Psoas muscle (tissue), 8 donors: ENCODE data around the gene CNIH4. TPM values are rescaled to one million over a fixed set of nuclear protein-coding genes. Genes with fewer than 3 reads are reported as not detected.
A peak's percentile ranks its signal among the peaks of the same experiment; 100 is the strongest.
"Not testable (repeated sequence)": the region's sequence is repeated elsewhere in the genome, so short reads cannot be mapped to it uniquely, and the experiment has no call there.

ENCODE experiments used
- ATAC-seq, 4 donors: fragments of 200-7000 bp; cut with Tn5 transposase; one replicate each; pipeline ENCODE4 v1.9.1; 2020; ENCODE audit warnings: moderate library complexity in 3 of 4, mild to moderate bottlenecking in 2 of 4
- DNase-seq, 2 donors: peaks; one replicate each; pipeline ENCODE4 v3.0.0-alpha.2; 2020
- H3K27ac ChIP-seq: fragments of 200-600 bp; one replicate; pipeline ENCODE4 v1.8.0; 2022
- H3K27me3 ChIP-seq, 3 donors: fragments of 200-600 bp in 1 of 3; one replicate each; pipeline versions ENCODE4 v1.6.1 to v1.8.0; 2013 to 2022; ENCODE audit warnings: low read length in 2 of 3, mild to moderate bottlenecking in 2 of 3, moderate library complexity in 1 of 3; ENCODE audit not compliant: insufficient read depth in 3 of 3
- H3K36me3 ChIP-seq, 2 donors: fragments of 200-600 bp in 1 of 2; one replicate each; pipeline versions ENCODE4 v1.6.1 to v1.8.0; 2013 to 2022; ENCODE audit warnings: low read depth in 1 of 2, mild to moderate bottlenecking in 1 of 2, moderate library complexity in 1 of 2; ENCODE audit not compliant: insufficient read depth in 1 of 2
- H3K4me1 ChIP-seq: fragments of 200-600 bp; one replicate; pipeline ENCODE4 v1.8.0; 2022
- H3K4me3 ChIP-seq: fragments of 200-600 bp; one replicate; pipeline ENCODE4 v1.8.0; 2022; ENCODE audit warnings: mild to moderate bottlenecking
- H3K9me3 ChIP-seq: fragments of 200-600 bp; one replicate; pipeline ENCODE4 v1.8.0; 2022
- WGBS, 3 donors: extraction: QIAGEN DNeasy Blood & Tissue Kit; methylation state at CpG; one replicate each; pipeline versions ENCODE4 v1.1.6 to v1.1.7; 2013; 5-methylcytosine and 5-hydroxymethylcytosine counted together
- intact Hi-C, 2 donors: fragments of 100-400 bp; cut with DNase I; formaldehyde crosslinking; loops; one replicate each; pipeline versions ENCODE4 v1.11.0 to v1.14.2; 2022
- polyA plus RNA-seq, 3 donors: library from polyadenylated mRNA; stranded (reverse); fragments of 200-250 nt; gene quantifications; one replicate each; pipeline ENCODE4 v1.2.3, GENCODE V29; 2013
- total RNA-seq, 4 donors: library from RNA; stranded (reverse); fragmentation: NEBNext Ultra II Directional in 2 of 4; extraction: Animal tissue kit (Norgen Biotek cat#: 25700) in 2 of 4; gene quantifications; one replicate each; pipeline versions ENCODE4 v1.2.1 to v1.2.4, GENCODE V29; 2021 to 2023
- TF ChIP-seq, protein P1 (sequence below): fragments of 200-600 bp; IDR thresholded peaks from one replicate; pipeline ENCODE4 v1.8.0; 2022; ENCODE audit warnings: antibody characterized with exemption
- donor health status: healthy with polysubstance abuse.
- donor health status: DM: no; HTN: no; CAD: no; lungs with moderate emphysema.
- donor health status: Bipolar disorder and iron deficiency.
- donor health status: healthy.
- donor health status: DM: yes; HTN: yes; CAD: no.
- donor health status: DM: no; HTN: no; CAD: no.
- donor health status: DM: no; HTN: no; CAD: no.
- donor health status: DM: yes; HTN: yes; CAD: no.

The CNIH4 gene
- total and polyA plus RNA-seq, 7 donors = 29.7 to 103 (median 38.4) TPM

GRCh38 chr1:224425279-224425884 is 68.7 kb downstream of the CNIH4 start:
- Histone ChIP-seq H3K36me3 (peaks cover 11 to 89% of the 10 kb centered on the region in 2 donors), H3K27me3 (no peaks in the 10 kb centered on the region), H3K27ac (no peak overlapping the region), H3K9me3 (no peaks in the 10 kb centered on the region), H3K4me3 (no peak overlapping the region), H3K4me1 (peaks cover 28% of the 10 kb centered on the region)
- intact Hi-C loops = loop anchor here in 1 of 2 donors (5.0 kb wide), 1 partner anchor 33 kb away; no protein-coding TSS in a partner anchor
- WGBS, 3 donors = 80 to 92% (median 90%) methylated on average over 6 of the region's 6 CpGs
- no peak for DNase-seq
- no peak for ATAC-seq
- TF ChIP-seq, protein P1, sequence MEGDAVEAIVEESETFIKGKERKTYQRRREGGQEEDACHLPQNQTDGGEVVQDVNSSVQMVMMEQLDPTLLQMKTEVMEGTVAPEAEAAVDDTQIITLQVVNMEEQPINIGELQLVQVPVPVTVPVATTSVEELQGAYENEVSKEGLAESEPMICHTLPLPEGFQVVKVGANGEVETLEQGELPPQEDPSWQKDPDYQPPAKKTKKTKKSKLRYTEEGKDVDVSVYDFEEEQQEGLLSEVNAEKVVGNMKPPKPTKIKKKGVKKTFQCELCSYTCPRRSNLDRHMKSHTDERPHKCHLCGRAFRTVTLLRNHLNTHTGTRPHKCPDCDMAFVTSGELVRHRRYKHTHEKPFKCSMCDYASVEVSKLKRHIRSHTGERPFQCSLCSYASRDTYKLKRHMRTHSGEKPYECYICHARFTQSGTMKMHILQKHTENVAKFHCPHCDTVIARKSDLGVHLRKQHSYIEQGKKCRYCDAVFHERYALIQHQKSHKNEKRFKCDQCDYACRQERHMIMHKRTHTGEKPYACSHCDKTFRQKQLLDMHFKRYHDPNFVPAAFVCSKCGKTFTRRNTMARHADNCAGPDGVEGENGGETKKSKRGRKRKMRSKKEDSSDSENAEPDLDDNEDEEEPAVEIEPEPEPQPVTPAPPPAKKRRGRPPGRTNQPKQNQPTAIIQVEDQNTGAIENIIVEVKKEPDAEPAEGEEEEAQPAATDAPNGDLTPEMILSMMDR = no peak

GRCh38 chr1:224426869-224427268 is 70.2 kb downstream of the CNIH4 start:
- peaks cover 5 to 87% of the 10 kb centered on the region in 2 donors for H3K36me3 ChIP-seq
- not testable (repeated sequence) for H3K27ac ChIP-seq, H3K4me3 ChIP-seq, H3K27me3 ChIP-seq, ATAC-seq, H3K9me3 ChIP-seq, DNase-seq
- 89 to 96% (median 94%) methylated on average over 8 of the region's 8 CpGs for WGBS, 3 donors
- peaks cover 43% of the 10 kb centered on the region for H3K4me1 ChIP-seq
- intact Hi-C loops = loop anchor here in 1 of 2 donors (1.0 to 5.0 kb wide), 2 partner anchors 15 to 35 kb away; no protein-coding TSS in a partner anchor

GRCh38 chr1:224427346-224427745 is 70.7 kb downstream of the CNIH4 start:
- H3K27ac ChIP-seq = no peak overlapping the region
- DNase-seq (no peak), ATAC-seq (no peak)
- H3K4me1 ChIP-seq = peaks cover 43% of the 10 kb centered on the region
- H3K9me3 ChIP-seq = no peaks in the 10 kb centered on the region
- TF ChIP-seq, protein P1 = no peak
- peaks cover 3 to 83% of the 10 kb centered on the region in 2 donors for H3K36me3 ChIP-seq
- no peak overlapping the region for H3K4me3 ChIP-seq
- no peaks in the 10 kb centered on the region for H3K27me3 ChIP-seq
- WGBS, 3 donors = 81 to 97% (median 89%) methylated on average over 1 of the region's 1 CpG
- intact Hi-C loops = loop anchor here in 1 of 2 donors (5.0 kb wide), 1 partner anchor 35 kb away; no protein-coding TSS in a partner anchor

GRCh38 chr1:224428713-224429112 is 72.0 kb downstream of the CNIH4 start:
- H3K4me3 ChIP-seq, DNase-seq, H3K9me3 ChIP-seq, H3K27me3 ChIP-seq, ATAC-seq: not testable (repeated sequence)
- WGBS, 3 donors = 83 to 92% (median 89%) methylated on average over 7 of the region's 7 CpGs
- Histone ChIP-seq H3K4me1 (peaks cover 43% of the 10 kb centered on the region), H3K27ac (peak overlapping the region; percentile 96), H3K36me3 (peaks cover 0 to 69% of the 10 kb centered on the region in 2 donors)
- intact Hi-C loops = loop anchor here in 1 of 2 donors (5.0 kb wide), 1 partner anchor 36 kb away; no protein-coding TSS in a partner anchor

Other genes starting within 250 kb of the CNIH4 start
- 10 to 100 TPM; 24.8 to 29.5 (median 26.0) TPM for gene FBXO28, start 242.8 kb upstream of the CNIH4 start, total RNA-seq
- 10 to 100 TPM in 1 of 3 donors, 1 to 10 TPM in 2; 8.9 to 16.8 (median 9.5) TPM for gene FBXO28, start 242.8 kb upstream of the CNIH4 start, polyA plus RNA-seq
- gene DEGS1, start 173.6 kb upstream of the CNIH4 start, total RNA-seq = 10 to 100 TPM; 18.5 to 26.7 (median 20.6) TPM
- gene DEGS1, start 173.6 kb upstream of the CNIH4 start, polyA plus RNA-seq = 10 to 100 TPM; 16.1 to 23.7 (median 18.5) TPM
- gene NVL, start 26.7 kb upstream of the CNIH4 start, total RNA-seq = 10 to 100 TPM in 1 of 4 donors, 1 to 10 TPM in 3; 6.3 to 11.0 (median 8.1) TPM
- gene NVL, start 26.7 kb upstream of the CNIH4 start, polyA plus RNA-seq = 1 to 10 TPM; 7.0 to 10.0 (median 8.2) TPM
- gene WDR26, start 77.9 kb downstream of the CNIH4 start, total RNA-seq = 100 to 1,000 TPM in 3 of 4 donors, 10 to 100 TPM in 1; 82.4 to 114 (median 107) TPM
- 10 to 100 TPM; 29.1 to 68.0 (median 35.2) TPM for gene WDR26, start 77.9 kb downstream of the CNIH4 start, polyA plus RNA-seq